Neural progenitor cell (in vitro differentiated cells): Measurements from ENCODE around the gene BTF3. TPM values are rescaled to one million over a fixed set of nuclear protein-coding genes. Genes with fewer than 3 reads are reported as not detected.

Source experiments
- DNase-seq: peaks from one replicate; pipeline ENCODE4 v3.0.0-alpha.2; 2016; ENCODE audit warnings: low spot score
- H2AFZ ChIP-seq: fragments of 200-600 bp; sonication (generic); replicated peaks from 2 replicates; pipeline ENCODE4 v1.6.1; 2016; ENCODE audit warnings: antibody characterized with exemption
- H3F3A ChIP-seq: fragments of 200-600 bp; sonication (generic); 2 replicates; pipeline ENCODE4 v1.6.1; 2016; ENCODE audit warnings: antibody characterized with exemption, low read depth
- H3K27ac ChIP-seq: fragments of 200-600 bp; sonication (generic); 2 replicates; pipeline ENCODE4 v1.5.1; 2016; ENCODE audit warnings: mild to moderate bottlenecking
- H3K27me3 ChIP-seq: fragments of 200-600 bp; sonication (generic); 2 replicates; pipeline ENCODE4 v1.6.1; 2016; ENCODE audit warnings: mild to moderate bottlenecking, moderate library complexity
- H3K36me3 ChIP-seq: fragments of 200-600 bp; sonication (generic); 2 replicates; pipeline ENCODE4 v1.5.1; 2016
- H3K4me1 ChIP-seq: fragments of 200-600 bp; sonication (generic); 2 replicates; pipeline ENCODE4 v1.6.1; 2016; ENCODE audit warnings: mixed run types
- H3K4me2 ChIP-seq: fragments of 200-600 bp; sonication (generic); 2 replicates; pipeline ENCODE4 v1.6.1; 2016
- H3K4me3 ChIP-seq: fragments of 200-600 bp; sonication (generic); 2 replicates; pipeline ENCODE4 v1.5.1; 2016
- H3K79me2 ChIP-seq: fragments of 200-600 bp; sonication (generic); 2 replicates; pipeline ENCODE4 v1.6.1; 2016; ENCODE audit warnings: low read depth
- H3K9ac ChIP-seq: fragments of 200-600 bp; sonication (generic); 2 replicates; pipeline ENCODE4 v1.6.1; 2016
- H3K9me3 ChIP-seq: fragments of 200-600 bp; sonication (generic); 2 replicates; pipeline ENCODE4 v1.5.1; 2016; ENCODE audit warnings: low read depth
- H4K20me1 ChIP-seq: fragments of 200-600 bp; sonication (generic); 2 replicates; pipeline ENCODE4 v1.6.1; 2016; ENCODE audit warnings: low read depth
- H3K27ac Mint-ChIP-seq: 3 replicates; pipeline ENCODE4 v1.8.0; 2021; ENCODE audit warnings: mixed read lengths
- H3K27me3 Mint-ChIP-seq: 2 replicates; pipeline ENCODE4 v1.8.0; 2022; ENCODE audit warnings: low read depth, mild to moderate bottlenecking, inconsistent platforms, moderate library complexity, mixed read lengths; ENCODE audit not compliant: insufficient read depth
- H3K36me3 Mint-ChIP-seq: 3 replicates; pipeline ENCODE4 v1.8.0; 2021; ENCODE audit warnings: mixed read lengths
- H3K4me1 Mint-ChIP-seq: 3 replicates; pipeline ENCODE4 v1.8.0; 2021; ENCODE audit warnings: mixed read lengths
- H3K4me3 Mint-ChIP-seq: 3 replicates; pipeline ENCODE4 v1.8.0; 2021; ENCODE audit warnings: mild to moderate bottlenecking, moderate library complexity, mixed read lengths
- H3K9me3 Mint-ChIP-seq: 3 replicates; pipeline ENCODE4 v1.8.0; 2020; ENCODE audit warnings: mixed read lengths
- EZH2 ChIP-seq: fragments of 200-600 bp; sonication (generic); IDR thresholded peaks from 2 replicates; pipeline ENCODE4 v1.6.1; 2017; ENCODE audit warnings: antibody characterized with exemption, mild to moderate bottlenecking, moderate library complexity
- EZH2phosphoT487 ChIP-seq: fragments of 200-600 bp; sonication (generic); IDR thresholded peaks from 2 replicates; pipeline ENCODE4 v1.6.1; 2017; ENCODE audit warnings: antibody characterized with exemption
- total RNA-seq: library from RNA; depleted of rRNA; stranded (reverse); fragments of >200 nt; gene quantifications from 2 replicates; pipeline ENCODE4 v1.2.3, GENCODE V29; 2015; ENCODE audit warnings: low replicate concordance
- TF ChIP-seq, protein P1 (sequence below): fragments of 200-600 bp; sonication (generic); IDR thresholded peaks from 2 replicates; pipeline ENCODE4 v1.5.1; 2017; ENCODE audit warnings: antibody characterized with exemption, mild to moderate bottlenecking

BTF3 gene
- total RNA-seq, 1 donor from 2014 or later: 885 TPM

DNA sequence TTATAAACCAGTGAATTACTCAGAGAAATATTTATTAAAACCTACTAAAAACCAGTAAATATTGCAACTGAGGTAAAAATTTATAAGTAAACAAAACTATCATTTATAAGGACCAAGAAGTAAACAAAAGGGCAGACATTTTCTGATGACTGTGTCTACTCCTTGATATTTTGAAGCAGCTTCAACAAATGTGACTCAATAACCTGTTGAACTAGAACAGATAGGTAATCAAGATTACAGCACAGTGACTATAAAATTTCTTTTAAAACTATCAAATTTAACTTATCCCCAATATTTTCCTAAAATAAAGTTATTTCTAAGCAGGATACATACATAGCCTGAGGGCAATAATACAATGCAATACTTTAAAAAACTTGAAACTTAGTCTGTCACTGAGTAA lies 54.4 kb downstream of the BTF3 start:
- no peak overlapping the region for H3K27ac ChIP-seq
- no peak overlapping the region for H2AFZ ChIP-seq
- H3K9ac ChIP-seq: no peak overlapping the region
- no peaks in the 10 kb centered on the region for H3K9me3 Mint-ChIP-seq
- H3K27me3 Mint-ChIP-seq: no peaks in the 10 kb centered on the region
- peaks cover 9% of the 10 kb centered on the region for H3K4me1 ChIP-seq
- H4K20me1 ChIP-seq: no peaks in the 10 kb centered on the region
- no peaks in the 10 kb centered on the region for H3K27me3 ChIP-seq
- H3K4me1 Mint-ChIP-seq: peaks cover 3% of the 10 kb centered on the region
- no peak overlapping the region for H3K4me2 ChIP-seq
- H3K27ac Mint-ChIP-seq: no peak overlapping the region
- no peak overlapping the region for H3K4me3 ChIP-seq
- no peaks in the 10 kb centered on the region for H3K79me2 ChIP-seq
- H3K4me3 Mint-ChIP-seq: no peak overlapping the region
- no peak for DNase-seq
- H3K36me3 ChIP-seq: peaks cover 3% of the 10 kb centered on the region
- TF ChIP-seq, protein P1, sequence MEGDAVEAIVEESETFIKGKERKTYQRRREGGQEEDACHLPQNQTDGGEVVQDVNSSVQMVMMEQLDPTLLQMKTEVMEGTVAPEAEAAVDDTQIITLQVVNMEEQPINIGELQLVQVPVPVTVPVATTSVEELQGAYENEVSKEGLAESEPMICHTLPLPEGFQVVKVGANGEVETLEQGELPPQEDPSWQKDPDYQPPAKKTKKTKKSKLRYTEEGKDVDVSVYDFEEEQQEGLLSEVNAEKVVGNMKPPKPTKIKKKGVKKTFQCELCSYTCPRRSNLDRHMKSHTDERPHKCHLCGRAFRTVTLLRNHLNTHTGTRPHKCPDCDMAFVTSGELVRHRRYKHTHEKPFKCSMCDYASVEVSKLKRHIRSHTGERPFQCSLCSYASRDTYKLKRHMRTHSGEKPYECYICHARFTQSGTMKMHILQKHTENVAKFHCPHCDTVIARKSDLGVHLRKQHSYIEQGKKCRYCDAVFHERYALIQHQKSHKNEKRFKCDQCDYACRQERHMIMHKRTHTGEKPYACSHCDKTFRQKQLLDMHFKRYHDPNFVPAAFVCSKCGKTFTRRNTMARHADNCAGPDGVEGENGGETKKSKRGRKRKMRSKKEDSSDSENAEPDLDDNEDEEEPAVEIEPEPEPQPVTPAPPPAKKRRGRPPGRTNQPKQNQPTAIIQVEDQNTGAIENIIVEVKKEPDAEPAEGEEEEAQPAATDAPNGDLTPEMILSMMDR: no peak
- TF ChIP-seq EZH2phosphoT487 (no peak), EZH2 (no peak)
- no peaks in the 10 kb centered on the region for H3F3A ChIP-seq
- H3K9me3 ChIP-seq: no peaks in the 10 kb centered on the region
- H3K36me3 Mint-ChIP-seq: peaks cover 4% of the 10 kb centered on the region

Other genes starting within 250 kb of the BTF3 start
- gene FOXD1, start 49.7 kb upstream of the BTF3 start, total RNA-seq: 0.12 TPM in 1 of 2 replicates, not detected in the other
- 32.7 and 64.3 TPM in 2 replicates for gene ANKRA2, start 67.2 kb downstream of the BTF3 start, total RNA-seq
- gene UTP15, start 67.3 kb downstream of the BTF3 start, total RNA-seq: 22.1 and 34.4 TPM in 2 replicates
- 0.11 and 0.28 TPM in 2 replicates for gene ARHGEF28, start 127.8 kb downstream of the BTF3 start, total RNA-seq